Parathyroid adenoma (tissue), 2 donors: ENCODE data around the gene CNTNAP2.

Experiments used
- H2AFZ ChIP-seq: fragments of 300-600 bp; sonication (generic); one replicate; pipeline ENCODE4 v1.7.0; 2017; ENCODE audit warnings: antibody characterized with exemption, mild to moderate bottlenecking
- H3K27ac ChIP-seq: fragments of 300-600 bp; sonication (generic); one replicate; pipeline ENCODE4 v1.7.0; 2017
- H3K27me3 ChIP-seq: fragments of 300-600 bp; sonication (generic); one replicate; pipeline ENCODE4 v1.7.0; 2017; ENCODE audit warnings: low read length; ENCODE audit not compliant: control insufficient read depth, insufficient read depth
- H3K36me3 ChIP-seq: fragments of 300-600 bp; sonication (generic); one replicate; pipeline ENCODE4 v1.7.0; 2017; ENCODE audit warnings: low read length; ENCODE audit not compliant: control insufficient read depth, insufficient read depth
- H3K4me1 ChIP-seq: fragments of 300-600 bp; sonication (generic); one replicate; pipeline ENCODE4 v1.7.0; 2017; ENCODE audit warnings: control low read depth
- H3K4me2 ChIP-seq: fragments of 300-600 bp; sonication (generic); one replicate; pipeline ENCODE4 v1.7.0; 2017; ENCODE audit warnings: low read length
- H3K4me3 ChIP-seq: fragments of 300-600 bp; sonication (generic); one replicate; pipeline ENCODE4 v1.7.0; 2017; ENCODE audit warnings: low read depth, low read length
- H3K79me2 ChIP-seq: fragments of 300-600 bp; sonication (generic); one replicate; pipeline ENCODE4 v1.7.0; 2017; ENCODE audit warnings: control low read depth
- H3K9ac ChIP-seq: fragments of 300-600 bp; sonication (generic); one replicate; pipeline ENCODE4 v1.7.0; 2017; ENCODE audit warnings: mild to moderate bottlenecking
- H3K9me3 ChIP-seq: fragments of 300-600 bp; sonication (generic); one replicate; pipeline ENCODE4 v1.7.0; 2017; ENCODE audit warnings: low read length; ENCODE audit not compliant: control insufficient read depth
- CTCF ChIP-seq: fragments of 300-600 bp; sonication (generic); IDR thresholded peaks from one replicate; pipeline ENCODE4 v1.7.0; 2017; ENCODE audit warnings: antibody characterized with exemption, mild to moderate bottlenecking
- donor health status: primary hyperparathyroidism.

CNTNAP2 gene

GRCh38 chr7:148319316-148319808 is 2202.8 kb downstream of the CNTNAP2 start:
- no peak overlapping the region for H3K9ac ChIP-seq
- no peak for TF ChIP-seq CTCF
- no peaks in the 10 kb centered on the region for H3K79me2 ChIP-seq
- H3K4me3 ChIP-seq = no peak overlapping the region
- no peaks in the 10 kb centered on the region for H3K9me3 ChIP-seq
- H2AFZ ChIP-seq = no peak overlapping the region
- H3K4me1 ChIP-seq = no peaks in the 10 kb centered on the region
- no peaks in the 10 kb centered on the region for H3K27me3 ChIP-seq
- H3K27ac ChIP-seq = no peak overlapping the region
- no peak overlapping the region for H3K4me2 ChIP-seq
- no peaks in the 10 kb centered on the region for H3K36me3 ChIP-seq

GRCh38 chr7:148325208-148325607 is 2208.6 kb downstream of the CNTNAP2 start:
- no peak overlapping the region for H3K9ac ChIP-seq
- H3K79me2 ChIP-seq = no peaks in the 10 kb centered on the region
- H3K27me3 ChIP-seq = no peaks in the 10 kb centered on the region

GRCh38 chr7:148327379-148327778 is 2210.8 kb downstream of the CNTNAP2 start:
- Histone ChIP-seq H3K9me3 (no peaks in the 10 kb centered on the region), H3K79me2 (no peaks in the 10 kb centered on the region), H2AFZ (no peak overlapping the region), H3K36me3 (no peaks in the 10 kb centered on the region), H3K9ac (no peak overlapping the region), H3K4me3 (no peak overlapping the region), H3K27me3 (no peaks in the 10 kb centered on the region), H3K27ac (no peak overlapping the region), H3K4me2 (no peak overlapping the region), H3K4me1 (no peaks in the 10 kb centered on the region)
- TF ChIP-seq CTCF = no peak

More at GRCh38 chr7:148325208-148325607, 2208.6 kb downstream of the CNTNAP2 start:
- Histone ChIP-seq H3K4me3 (no peak overlapping the region), H3K4me1 (no peaks in the 10 kb centered on the region), H3K36me3 (no peaks in the 10 kb centered on the region), H3K4me2 (no peak overlapping the region), H2AFZ (no peak overlapping the region), H3K9me3 (no peaks in the 10 kb centered on the region), H3K27ac (no peak overlapping the region)
- no peak for TF ChIP-seq CTCF

GRCh38 chr7:148328906-148329305 is 2212.3 kb downstream of the CNTNAP2 start:
- no peak overlapping the region for H3K27ac ChIP-seq
- H3K79me2 ChIP-seq = no peaks in the 10 kb centered on the region
- H3K36me3 ChIP-seq = no peaks in the 10 kb centered on the region
- no peaks in the 10 kb centered on the region for H3K4me1 ChIP-seq
- no peak overlapping the region for H2AFZ ChIP-seq
- H3K27me3 ChIP-seq = no peaks in the 10 kb centered on the region
- TF ChIP-seq CTCF = no peak
- H3K4me3 ChIP-seq = no peak overlapping the region
- H3K9me3 ChIP-seq = no peaks in the 10 kb centered on the region
- H3K9ac ChIP-seq = no peak overlapping the region
- H3K4me2 ChIP-seq = no peak overlapping the region

GRCh38 chr7:148330124-148330818 is 2213.7 kb downstream of the CNTNAP2 start:
- Histone ChIP-seq H3K9ac (no peak overlapping the region), H2AFZ (no peak overlapping the region), H3K27me3 (no peaks in the 10 kb centered on the region), H3K79me2 (no peaks in the 10 kb centered on the region), H3K4me2 (no peak overlapping the region), H3K36me3 (no peaks in the 10 kb centered on the region), H3K27ac (no peak overlapping the region), H3K4me3 (no peak overlapping the region), H3K9me3 (no peaks in the 10 kb centered on the region), H3K4me1 (no peaks in the 10 kb centered on the region)
- no peak for TF ChIP-seq CTCF
